GM12878 (cell line): Measurements from ENCODE around the gene SLC11A2. TPM values are rescaled to one million over a fixed set of nuclear protein-coding genes. Genes with fewer than 3 reads are reported as not detected.

Experiments used
- CBFB ChIP-seq: IDR thresholded peaks from 2 replicates; pipeline ENCODE4 v1.6.1; 2016; ENCODE audit warnings: antibody characterized with exemption, low read depth
- DPF2 ChIP-seq: fragments of 450-650 bp; IDR thresholded peaks from 2 replicates; pipeline ENCODE4 v1.6.1; 2017; ENCODE audit warnings: mild to moderate bottlenecking
- HDGF ChIP-seq: fragments of 450-650 bp; IDR thresholded peaks from 2 replicates; pipeline ENCODE4 v1.6.1; 2016; ENCODE audit warnings: antibody characterized with exemption
- NFXL1 ChIP-seq: fragments of 450-650 bp; IDR thresholded peaks from 2 replicates; pipeline ENCODE4 v1.6.1; 2017; ENCODE audit warnings: antibody characterized with exemption, mild to moderate bottlenecking, borderline replicate concordance
- POLR2A ChIP-seq: IDR thresholded peaks from 2 replicates; pipeline ENCODE4 v1.6.1; 2011; ENCODE audit warnings: low read depth, mild to moderate bottlenecking, low read length
- POLR2AphosphoS5 ChIP-seq: IDR thresholded peaks from 2 replicates; pipeline ENCODE4 v1.6.1; 2011; ENCODE audit warnings: mild to moderate bottlenecking, low read length, inconsistent platforms
- RFX5 ChIP-seq: IDR thresholded peaks from 2 replicates; pipeline ENCODE4 v1.6.1; 2011; ENCODE audit warnings: low read depth, low read length, improper control_type of control experiment
- SMAD5 ChIP-seq: IDR thresholded peaks from 2 replicates; pipeline ENCODE4 v1.6.1; 2016; ENCODE audit warnings: antibody characterized with exemption, low read depth
- SP1 ChIP-seq: IDR thresholded peaks from one replicate; pipeline ENCODE4 v1.6.1; 2011; ENCODE audit warnings: low read depth, low read length
- SRF ChIP-seq, 2 experiments: IDR thresholded peaks; 2 replicates each; pipeline ENCODE4 v1.6.1; 2011; ENCODE audit warnings: low read depth in 2 of 2, low read length in 2 of 2, mild to moderate bottlenecking in 1 of 2, moderate library complexity in 1 of 2
- STAT1 ChIP-seq: fragments of 450-650 bp; conservative IDR thresholded peaks from 2 replicates; pipeline ENCODE4 v1.6.1; 2014; ENCODE audit warnings: antibody characterized with exemption, mild to moderate bottlenecking
- ZNF207 ChIP-seq: fragments of 450-650 bp; IDR thresholded peaks from 2 replicates; pipeline ENCODE4 v1.6.1; 2014; ENCODE audit warnings: antibody characterized with exemption, mild to moderate bottlenecking, borderline replicate concordance
- ZNF217 ChIP-seq: fragments of 450-650 bp; IDR thresholded peaks from 2 replicates; pipeline ENCODE4 v1.6.1; 2017; ENCODE audit warnings: antibody characterized with exemption, mild to moderate bottlenecking
- polyA plus RNA-seq, 11 experiments: library from polyadenylated mRNA; depleted of rRNA in 4 of 11; unstranded in 6 of 11; stranded (reverse) in 5 of 11; fragments of >200 nt; fragmentation: Nextera tagmentation in 4 of 11; fragmentation: Illumina TruSeq in 1 of 11; extraction: Ambion mirVana in 4 of 11; extraction: Trizol in 1 of 11; gene quantifications; 1 replicate in 1 of 11; 2 replicates in 10 of 11; pipeline versions ENCODE4 v1.2.1 to v1.2.3, GENCODE V29; 2011 to 2016; ENCODE audit warnings: inconsistent platforms in 2 of 11, missing spikeins in 2 of 11, low read depth in 1 of 11
- total RNA-seq, 4 experiments: library from RNA; depleted of rRNA in 3 of 4; stranded (reverse); fragments of >200 nt in 3 of 4; fragmentation: Illumina TruSeq in 1 of 4; extraction: Trizol in 1 of 4; gene quantifications; 2 replicates each; pipeline versions ENCODE4 v1.2.1 to v1.2.3, GENCODE V29; 2013 to 2021
- TF ChIP-seq, protein P1 (sequence below): fragments of 450-650 bp; IDR thresholded peaks from 2 replicates; pipeline ENCODE4 v1.6.1; 2018; ENCODE audit warnings: borderline replicate concordance, mild to moderate bottlenecking; ENCODE audit not compliant: partially characterized antibody
- TF ChIP-seq, protein P2 (sequence below): IDR thresholded peaks from 2 replicates; pipeline ENCODE4 v1.6.1; 2012; ENCODE audit warnings: low read depth, low read length, improper control_type of control experiment
- TF ChIP-seq, protein P3 (sequence below): fragments of 450-650 bp; IDR thresholded peaks from 2 replicates; pipeline ENCODE4 v1.6.1; 2017; ENCODE audit warnings: mild to moderate bottlenecking, low read depth, inconsistent platforms; ENCODE audit not compliant: poor library complexity, severe bottlenecking
- TF ChIP-seq, protein P4 (sequence below): fragments of 450-650 bp; IDR thresholded peaks from 2 replicates; pipeline ENCODE4 v1.6.1; 2017; ENCODE audit warnings: mild to moderate bottlenecking
- TF ChIP-seq, protein P5 (sequence below): fragments of 450-650 bp; conservative IDR thresholded peaks from 2 replicates; pipeline ENCODE4 v1.6.1; 2017; ENCODE audit warnings: mild to moderate bottlenecking, moderate library complexity

Gene SLC11A2
- total and polyA plus RNA-seq, 10 of the 15 experiments (the other 5 are each of a cell fraction or from before 2014, with no cell fraction given) = 6.2 to 29.4 (median 15.6) TPM

DNA sequence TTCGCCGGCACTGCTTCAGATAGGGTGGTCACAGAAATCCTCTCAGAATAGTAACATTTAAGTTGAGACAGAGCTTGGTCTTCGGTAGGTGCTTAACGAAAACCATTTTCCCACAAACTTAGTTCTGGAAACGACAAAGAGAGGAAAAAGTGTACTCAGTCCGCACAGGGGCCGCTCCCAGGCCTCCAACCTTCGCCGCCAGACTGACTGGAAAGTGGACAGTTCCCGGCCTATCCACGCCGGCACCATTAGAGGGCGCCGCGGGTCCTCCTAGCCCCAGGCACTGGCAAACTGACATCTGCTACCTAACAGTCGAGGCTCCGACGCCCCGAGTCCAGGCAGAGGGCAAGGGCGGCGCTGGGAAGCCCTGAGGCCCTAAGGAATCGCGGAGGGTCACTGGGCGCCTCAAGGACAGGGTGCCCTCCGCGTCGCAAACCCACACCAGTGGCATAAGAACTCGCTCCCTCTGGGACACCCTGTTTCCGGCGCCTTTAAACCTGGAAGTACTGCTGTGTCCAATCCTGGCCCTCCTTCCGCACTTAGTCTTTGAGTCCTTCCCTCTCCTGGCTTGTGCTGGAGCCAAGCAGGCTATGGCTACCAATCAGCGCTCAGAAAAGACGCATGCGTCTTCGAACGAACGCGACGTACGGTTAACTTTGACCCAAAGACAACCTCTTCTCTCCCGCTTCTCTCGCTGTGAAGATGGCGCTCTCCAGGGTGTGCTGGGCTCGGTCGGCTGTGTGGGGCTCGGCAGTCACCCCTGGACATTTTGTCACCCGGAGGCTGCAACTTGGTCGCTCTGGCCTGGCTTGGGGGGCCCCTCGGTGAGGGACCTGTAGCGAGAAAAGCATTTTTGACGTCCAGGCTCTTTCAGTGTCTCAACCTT lies 21.7 kb upstream of the SLC11A2 start, which contains the start of gene LETMD1 (continued):
- TF ChIP-seq, protein P1, sequence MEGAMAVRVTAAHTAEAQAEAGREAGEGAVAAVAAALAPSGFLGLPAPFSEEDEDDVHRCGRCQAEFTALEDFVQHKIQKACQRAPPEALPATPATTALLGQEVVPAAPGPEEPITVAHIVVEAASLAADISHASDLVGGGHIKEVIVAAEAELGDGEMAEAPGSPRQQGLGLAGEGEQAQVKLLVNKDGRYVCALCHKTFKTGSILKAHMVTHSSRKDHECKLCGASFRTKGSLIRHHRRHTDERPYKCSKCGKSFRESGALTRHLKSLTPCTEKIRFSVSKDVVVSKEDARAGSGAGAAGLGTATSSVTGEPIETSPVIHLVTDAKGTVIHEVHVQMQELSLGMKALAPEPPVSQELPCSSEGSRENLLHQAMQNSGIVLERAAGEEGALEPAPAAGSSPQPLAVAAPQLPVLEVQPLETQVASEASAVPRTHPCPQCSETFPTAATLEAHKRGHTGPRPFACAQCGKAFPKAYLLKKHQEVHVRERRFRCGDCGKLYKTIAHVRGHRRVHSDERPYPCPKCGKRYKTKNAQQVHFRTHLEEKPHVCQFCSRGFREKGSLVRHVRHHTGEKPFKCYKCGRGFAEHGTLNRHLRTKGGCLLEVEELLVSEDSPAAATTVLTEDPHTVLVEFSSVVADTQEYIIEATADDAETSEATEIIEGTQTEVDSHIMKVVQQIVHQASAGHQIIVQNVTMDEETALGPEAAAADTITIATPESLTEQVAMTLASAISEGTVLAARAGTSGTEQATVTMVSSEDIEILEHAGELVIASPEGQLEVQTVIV = peak; percentile 88
- TF ChIP-seq, protein P2, sequence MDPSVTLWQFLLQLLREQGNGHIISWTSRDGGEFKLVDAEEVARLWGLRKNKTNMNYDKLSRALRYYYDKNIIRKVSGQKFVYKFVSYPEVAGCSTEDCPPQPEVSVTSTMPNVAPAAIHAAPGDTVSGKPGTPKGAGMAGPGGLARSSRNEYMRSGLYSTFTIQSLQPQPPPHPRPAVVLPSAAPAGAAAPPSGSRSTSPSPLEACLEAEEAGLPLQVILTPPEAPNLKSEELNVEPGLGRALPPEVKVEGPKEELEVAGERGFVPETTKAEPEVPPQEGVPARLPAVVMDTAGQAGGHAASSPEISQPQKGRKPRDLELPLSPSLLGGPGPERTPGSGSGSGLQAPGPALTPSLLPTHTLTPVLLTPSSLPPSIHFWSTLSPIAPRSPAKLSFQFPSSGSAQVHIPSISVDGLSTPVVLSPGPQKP = 0 out of 2 replicates have a peak, but pooled peaks have one; percentile 60
- TF ChIP-seq SMAD5 (peak; percentile 93), SP1 (peak; percentile 54), CBFB (peak; percentile 62; the same call in 1 of the 2 replicates), ZNF207 (peak; percentile 90; the same call in 1 of the 2 replicates), DPF2 (no peak), HDGF (peak; percentile 87), POLR2AphosphoS5 (peak; percentile 96), STAT1 (peak; percentile 83; the same call in 1 of the 2 replicates), NFXL1 (no peak), ZNF217 (no peak), RFX5 (0 out of 2 replicates have a peak, but pooled peaks have one; percentile 56), SRF (IDR thresholded peaks at IDR 0.05; ENCODE audit: low read depth in 2 of 2, low read length in 2 of 2) (0 out of 4 replicates have a peak, but pooled peaks of 1 of the 2 experiments have one; percentile 16), POLR2A (peak; percentile 95)
- TF ChIP-seq, protein P3, sequence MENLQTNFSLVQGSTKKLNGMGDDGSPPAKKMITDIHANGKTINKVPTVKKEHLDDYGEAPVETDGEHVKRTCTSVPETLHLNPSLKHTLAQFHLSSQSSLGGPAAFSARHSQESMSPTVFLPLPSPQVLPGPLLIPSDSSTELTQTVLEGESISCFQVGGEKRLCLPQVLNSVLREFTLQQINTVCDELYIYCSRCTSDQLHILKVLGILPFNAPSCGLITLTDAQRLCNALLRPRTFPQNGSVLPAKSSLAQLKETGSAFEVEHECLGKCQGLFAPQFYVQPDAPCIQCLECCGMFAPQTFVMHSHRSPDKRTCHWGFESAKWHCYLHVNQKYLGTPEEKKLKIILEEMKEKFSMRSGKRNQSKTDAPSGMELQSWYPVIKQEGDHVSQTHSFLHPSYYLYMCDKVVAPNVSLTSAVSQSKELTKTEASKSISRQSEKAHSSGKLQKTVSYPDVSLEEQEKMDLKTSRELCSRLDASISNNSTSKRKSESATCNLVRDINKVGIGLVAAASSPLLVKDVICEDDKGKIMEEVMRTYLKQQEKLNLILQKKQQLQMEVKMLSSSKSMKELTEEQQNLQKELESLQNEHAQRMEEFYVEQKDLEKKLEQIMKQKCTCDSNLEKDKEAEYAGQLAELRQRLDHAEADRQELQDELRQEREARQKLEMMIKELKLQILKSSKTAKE = peak; percentile 24
- TF ChIP-seq, protein P4, sequence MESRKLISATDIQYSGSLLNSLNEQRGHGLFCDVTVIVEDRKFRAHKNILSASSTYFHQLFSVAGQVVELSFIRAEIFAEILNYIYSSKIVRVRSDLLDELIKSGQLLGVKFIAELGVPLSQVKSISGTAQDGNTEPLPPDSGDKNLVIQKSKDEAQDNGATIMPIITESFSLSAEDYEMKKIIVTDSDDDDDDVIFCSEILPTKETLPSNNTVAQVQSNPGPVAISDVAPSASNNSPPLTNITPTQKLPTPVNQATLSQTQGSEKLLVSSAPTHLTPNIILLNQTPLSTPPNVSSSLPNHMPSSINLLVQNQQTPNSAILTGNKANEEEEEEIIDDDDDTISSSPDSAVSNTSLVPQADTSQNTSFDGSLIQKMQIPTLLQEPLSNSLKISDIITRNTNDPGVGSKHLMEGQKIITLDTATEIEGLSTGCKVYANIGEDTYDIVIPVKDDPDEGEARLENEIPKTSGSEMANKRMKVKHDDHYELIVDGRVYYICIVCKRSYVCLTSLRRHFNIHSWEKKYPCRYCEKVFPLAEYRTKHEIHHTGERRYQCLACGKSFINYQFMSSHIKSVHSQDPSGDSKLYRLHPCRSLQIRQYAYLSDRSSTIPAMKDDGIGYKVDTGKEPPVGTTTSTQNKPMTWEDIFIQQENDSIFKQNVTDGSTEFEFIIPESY = 0 out of 2 replicates have a peak, but pooled peaks have one; percentile 16
- TF ChIP-seq, protein P5, sequence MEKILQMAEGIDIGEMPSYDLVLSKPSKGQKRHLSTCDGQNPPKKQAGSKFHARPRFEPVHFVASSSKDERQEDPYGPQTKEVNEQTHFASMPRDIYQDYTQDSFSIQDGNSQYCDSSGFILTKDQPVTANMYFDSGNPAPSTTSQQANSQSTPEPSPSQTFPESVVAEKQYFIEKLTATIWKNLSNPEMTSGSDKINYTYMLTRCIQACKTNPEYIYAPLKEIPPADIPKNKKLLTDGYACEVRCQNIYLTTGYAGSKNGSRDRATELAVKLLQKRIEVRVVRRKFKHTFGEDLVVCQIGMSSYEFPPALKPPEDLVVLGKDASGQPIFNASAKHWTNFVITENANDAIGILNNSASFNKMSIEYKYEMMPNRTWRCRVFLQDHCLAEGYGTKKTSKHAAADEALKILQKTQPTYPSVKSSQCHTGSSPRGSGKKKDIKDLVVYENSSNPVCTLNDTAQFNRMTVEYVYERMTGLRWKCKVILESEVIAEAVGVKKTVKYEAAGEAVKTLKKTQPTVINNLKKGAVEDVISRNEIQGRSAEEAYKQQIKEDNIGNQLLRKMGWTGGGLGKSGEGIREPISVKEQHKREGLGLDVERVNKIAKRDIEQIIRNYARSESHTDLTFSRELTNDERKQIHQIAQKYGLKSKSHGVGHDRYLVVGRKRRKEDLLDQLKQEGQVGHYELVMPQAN = peak; percentile 94
